ENCODE measurements around the gene ARMCX4. TPM values are rescaled to one million over a fixed set of nuclear protein-coding genes. Genes with fewer than 3 reads are reported as not detected.
"Not testable (repeated sequence)": the region's sequence is repeated elsewhere in the genome, so short reads cannot be mapped to it uniquely, and the experiment has no call there.

Gene ARMCX4
- total RNA-seq, 2 experiments from 2014 or later = not detected

DNA sequence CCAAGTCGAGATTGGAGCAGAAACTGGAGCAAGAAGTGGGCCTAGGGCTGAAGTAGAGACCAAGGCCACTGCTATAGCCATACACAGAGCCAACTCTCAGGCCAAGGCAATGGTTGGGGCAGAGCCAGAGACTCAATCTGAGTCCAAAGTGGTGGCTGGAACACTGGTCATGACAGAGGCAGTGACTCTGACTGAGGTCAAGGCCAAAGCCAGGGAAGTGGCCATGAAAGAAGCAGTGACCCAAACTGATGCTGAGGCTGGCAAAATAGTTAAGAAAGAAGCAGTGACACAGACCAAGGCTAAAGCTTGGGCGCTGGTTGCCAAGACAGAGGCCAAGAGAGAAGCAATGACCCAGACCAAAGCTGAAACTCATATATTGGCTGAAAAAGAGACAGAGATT lies 3.5 kb downstream of the ARMCX4 start:
- H3K4me1 ChIP-seq (ENCODE audit: insufficient read depth, low read length, poor library complexity, severe bottlenecking) = no peaks in the 10 kb centered on the region
- no peaks in the 10 kb centered on the region for H3K36me3 ChIP-seq (ENCODE audit: insufficient read depth, low read length)
- no peaks in the 10 kb centered on the region for H3K9me2 ChIP-seq (ENCODE audit: insufficient read depth, low read length)
- no peaks in the 10 kb centered on the region for H3K9me3 ChIP-seq (ENCODE audit: low read length)
- H3K4me2 ChIP-seq (ENCODE audit: low read length) = no peak overlapping the region
- H2AFZ ChIP-seq (ENCODE audit: low read length) = no peak overlapping the region
- no peak overlapping the region for H3K4me3 ChIP-seq (ENCODE audit: low read depth, low read length, poor library complexity, severe bottlenecking)
- H4K20me1 ChIP-seq (ENCODE audit: insufficient read depth, low read length) = no peaks in the 10 kb centered on the region
- ChIA-PET POLR2A (no interaction called here), CTCF (ENCODE audit: unreplicated experiment) (no interaction called here)
- H3K27ac ChIP-seq (ENCODE audit: low read depth, low read length, poor library complexity, severe bottlenecking) = no peak overlapping the region
- no peak for DNase-seq (ENCODE audit: low spot score)
- H3K79me2 ChIP-seq (ENCODE audit: insufficient read depth, low read depth, low read length) = no peaks in the 10 kb centered on the region
- no peak for TF ChIP-seq EZH2phosphoT487 (IDR thresholded peaks at IDR 0.05; ENCODE audit: borderline replicate concordance, low read depth, low read length)
- TF ChIP-seq CTCF (conservative IDR thresholded peaks at IDR 0.05; ENCODE audit: low read length) = no peak
- intact Hi-C loops (cut with micrococcal nuclease; ENCODE audit: unreplicated experiment) = no loop called here
- BruUV-seq (replicated peaks) = no TSS peak

GRCh38 chrX:101491943-101492342 lies 6.7 kb downstream of the ARMCX4 start:
- Histone ChIP-seq H3K9me3 (ENCODE audit: low read length) (no peaks in the 10 kb centered on the region), H3K36me3 (ENCODE audit: insufficient read depth, low read length) (no peaks in the 10 kb centered on the region), H4K20me1 (ENCODE audit: insufficient read depth, low read length) (no peaks in the 10 kb centered on the region), H3K79me2 (ENCODE audit: insufficient read depth, low read depth, low read length) (no peaks in the 10 kb centered on the region), H3K4me2 (ENCODE audit: low read length) (no peak overlapping the region), H3K27ac (ENCODE audit: low read depth, low read length, poor library complexity, severe bottlenecking) (no peak overlapping the region), H3K4me1 (ENCODE audit: insufficient read depth, low read length, poor library complexity, severe bottlenecking) (no peaks in the 10 kb centered on the region), H3K4me3 (ENCODE audit: low read depth, low read length, poor library complexity, severe bottlenecking) (no peak overlapping the region), H3K9me2 (ENCODE audit: insufficient read depth, low read length) (no peaks in the 10 kb centered on the region), H2AFZ (ENCODE audit: low read length) (no peak overlapping the region)
- no TSS peak for BruUV-seq (replicated peaks)
- POLR2A ChIA-PET = no interaction called here
- CTCF ChIA-PET (ENCODE audit: unreplicated experiment) = no interaction called here
- no peak for DNase-seq (ENCODE audit: low spot score)
- intact Hi-C loops (cut with micrococcal nuclease; ENCODE audit: unreplicated experiment) = no loop called here
- no peak for TF ChIP-seq CTCF (conservative IDR thresholded peaks at IDR 0.05; ENCODE audit: low read length)
- no peak for TF ChIP-seq EZH2phosphoT487 (IDR thresholded peaks at IDR 0.05; ENCODE audit: borderline replicate concordance, low read depth, low read length)

- Histone ChIP-seq H3K9me2 (ENCODE audit: insufficient read depth, low read length) (no peaks in the 10 kb centered on the region), H3K27ac (ENCODE audit: low read depth, low read length, poor library complexity, severe bottlenecking) (no peak overlapping the region), H2AFZ (ENCODE audit: low read length) (no peak overlapping the region), H4K20me1 (ENCODE audit: insufficient read depth, low read length) (no peaks in the 10 kb centered on the region), H3K9me3 (ENCODE audit: low read length) (no peaks in the 10 kb centered on the region), H3K4me3 (ENCODE audit: low read depth, low read length, poor library complexity, severe bottlenecking) (no peak overlapping the region), H3K36me3 (ENCODE audit: insufficient read depth, low read length) (no peaks in the 10 kb centered on the region), H3K4me2 (ENCODE audit: low read length) (no peak overlapping the region), H3K4me1 (ENCODE audit: insufficient read depth, low read length, poor library complexity, severe bottlenecking) (no peaks in the 10 kb centered on the region), H3K79me2 (ENCODE audit: insufficient read depth, low read depth, low read length) (no peaks in the 10 kb centered on the region)
- DNase-seq (ENCODE audit: low spot score) = no peak
- intact Hi-C loops (cut with micrococcal nuclease; ENCODE audit: unreplicated experiment) = no loop called here
- CTCF ChIA-PET (ENCODE audit: unreplicated experiment) = no interaction called here
- POLR2A ChIA-PET = no interaction called here
- TF ChIP-seq EZH2phosphoT487 (IDR thresholded peaks at IDR 0.05; ENCODE audit: borderline replicate concordance, low read depth, low read length) (no peak), CTCF (conservative IDR thresholded peaks at IDR 0.05; ENCODE audit: low read length) (no peak)
- no TSS peak for BruUV-seq (replicated peaks)
These were observed 8.0 kb downstream of the ARMCX4 start for GRCh38 chrX:101493225-101493624.

DNA sequence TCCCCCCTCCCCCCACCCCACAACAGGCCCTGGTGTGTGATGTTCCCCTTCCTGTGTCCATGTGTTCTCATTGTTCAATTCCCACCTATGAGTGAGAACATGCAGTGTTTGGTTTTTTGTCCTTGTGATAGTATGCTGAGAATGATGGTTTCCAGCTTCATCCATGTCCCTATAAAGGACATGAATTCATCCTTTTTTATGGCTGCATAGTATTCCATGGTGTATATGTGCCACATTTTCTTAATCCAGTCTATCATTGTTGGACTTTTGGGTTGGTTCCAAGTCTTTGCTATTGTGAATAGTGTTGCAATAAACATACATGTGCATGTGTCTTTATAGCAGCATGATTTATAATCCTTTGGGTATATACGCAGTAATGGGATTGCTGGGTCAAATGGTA lies 17.7 kb downstream of the ARMCX4 start:
- BruUV-seq (replicated peaks); intact Hi-C loops (cut with micrococcal nuclease; ENCODE audit: unreplicated experiment); CTCF ChIA-PET (ENCODE audit: unreplicated experiment): not testable (repeated sequence)

More for the DNA sequence above, 17.7 kb downstream of the ARMCX4 start:
- H3K4me2 ChIP-seq (ENCODE audit: low read length); DNase-seq (ENCODE audit: low spot score); H3K79me2 ChIP-seq (ENCODE audit: insufficient read depth, low read depth, low read length); POLR2A ChIA-PET; H3K4me3 ChIP-seq (ENCODE audit: low read depth, low read length, poor library complexity, severe bottlenecking); H2AFZ ChIP-seq (ENCODE audit: low read length); H3K4me1 ChIP-seq (ENCODE audit: insufficient read depth, low read length, poor library complexity, severe bottlenecking); H4K20me1 ChIP-seq (ENCODE audit: insufficient read depth, low read length); H3K9me2 ChIP-seq (ENCODE audit: insufficient read depth, low read length); H3K27ac ChIP-seq (ENCODE audit: low read depth, low read length, poor library complexity, severe bottlenecking); H3K36me3 ChIP-seq (ENCODE audit: insufficient read depth, low read length); H3K9me3 ChIP-seq (ENCODE audit: low read length): not testable (repeated sequence)

All from OCI-LY7 (cell line).